Loucy (cell line): ENCODE measurements around the gene VRK2.

Source experiments
- H2AFZ ChIP-seq: fragments of 200-600 bp; sonication (generic); 2 replicates; pipeline ENCODE4 v1.6.0; 2016; ENCODE audit warnings: antibody characterized with exemption, mild to moderate bottlenecking, low read length, moderate library complexity
- H3F3A ChIP-seq: fragments of 200-600 bp; 2 replicates; pipeline ENCODE4 v1.6.0; 2016; ENCODE audit warnings: antibody characterized with exemption, low read depth, mild to moderate bottlenecking
- H3K27me3 ChIP-seq: fragments of 200-600 bp; sonication (generic); 2 replicates; pipeline ENCODE4 v1.6.1; 2014; ENCODE audit warnings: low read length, mild to moderate bottlenecking; ENCODE audit not compliant: insufficient read depth, poor library complexity, severe bottlenecking
- H3K36me3 ChIP-seq: fragments of 200-600 bp; sonication (generic); 2 replicates; pipeline ENCODE4 v1.6.1; 2016; ENCODE audit warnings: low read length; ENCODE audit not compliant: insufficient read depth
- H3K4me1 ChIP-seq: fragments of 200-600 bp; sonication (generic); 2 replicates; pipeline ENCODE4 v1.5.1; 2014; ENCODE audit warnings: low read length, mild to moderate bottlenecking; ENCODE audit not compliant: insufficient read depth, poor library complexity, severe bottlenecking
- H3K4me2 ChIP-seq: fragments of 200-600 bp; sonication (generic); 2 replicates; pipeline ENCODE4 v1.6.0; 2014; ENCODE audit warnings: antibody characterized with exemption, low read length, low read depth, mild to moderate bottlenecking; ENCODE audit not compliant: poor library complexity, severe bottlenecking
- H3K4me3 ChIP-seq: fragments of 200-600 bp; sonication (generic); 2 replicates; pipeline ENCODE4 v1.5.1; 2014; ENCODE audit warnings: low read length, mild to moderate bottlenecking, mixed read lengths; ENCODE audit not compliant: poor library complexity, severe bottlenecking
- H3K79me2 ChIP-seq: fragments of 200-600 bp; sonication (generic); 2 replicates; pipeline ENCODE4 v1.6.1; 2014; ENCODE audit warnings: low read length; ENCODE audit not compliant: insufficient read depth
- H3K9ac ChIP-seq: fragments of 200-600 bp; sonication (generic); 2 replicates; pipeline ENCODE4 v1.6.0; 2014; ENCODE audit warnings: mild to moderate bottlenecking, low read depth, low read length, moderate library complexity; ENCODE audit not compliant: poor library complexity, severe bottlenecking
- H3K9me2 ChIP-seq: fragments of 200-600 bp; sonication (generic); replicated peaks from 2 replicates; pipeline ENCODE4 v1.6.1; 2016; ENCODE audit warnings: low read depth, low read length, mixed read lengths
- H3K9me3 ChIP-seq: fragments of 200-600 bp; sonication (generic); 2 replicates; pipeline ENCODE4 v1.6.1; 2014; ENCODE audit warnings: mild to moderate bottlenecking, antibody characterized with exemption, low read length, low read depth; ENCODE audit not compliant: insufficient read depth
- H4K20me1 ChIP-seq: fragments of 200-600 bp; sonication (generic); 2 replicates; pipeline ENCODE4 v1.6.0; 2014; ENCODE audit warnings: antibody characterized with exemption, low read length, mild to moderate bottlenecking; ENCODE audit not compliant: insufficient read depth, poor library complexity, severe bottlenecking
- CTCF ChIP-seq: fragments of 200-600 bp; sonication (generic); conservative IDR thresholded peaks from 2 replicates; pipeline ENCODE4 v1.5.1; 2014; ENCODE audit warnings: mild to moderate bottlenecking, antibody characterized with exemption, low read length
- EZH2phosphoT487 ChIP-seq: fragments of 200-600 bp; IDR thresholded peaks from 2 replicates; pipeline ENCODE4 v1.6.1; 2018; ENCODE audit warnings: antibody characterized with exemption, mild to moderate bottlenecking, moderate library complexity, borderline replicate concordance

VRK2 gene

GRCh38 chr2:58207189-58207588 is 160.6 kb downstream of the VRK2 start:
- no peak for TF ChIP-seq EZH2phosphoT487
- TF ChIP-seq CTCF: no peak
- no peaks in the 10 kb centered on the region for H3F3A ChIP-seq
- no peaks in the 10 kb centered on the region for H3K9me2 ChIP-seq
- H3K79me2 ChIP-seq: no peaks in the 10 kb centered on the region
- no peaks in the 10 kb centered on the region for H4K20me1 ChIP-seq
- H3K27me3 ChIP-seq: no peaks in the 10 kb centered on the region
- H3K36me3 ChIP-seq: peaks cover 37% of the 10 kb centered on the region
- H3K9ac ChIP-seq: no peak overlapping the region
- no peak overlapping the region for H3K4me3 ChIP-seq
- H3K4me2 ChIP-seq: no peak overlapping the region
- peaks cover 12% of the 10 kb centered on the region; the same call in 1 of the 2 replicates for H3K9me3 ChIP-seq
- H3K4me1 ChIP-seq: no peaks in the 10 kb centered on the region
- H2AFZ ChIP-seq: no peak overlapping the region
